ENCODE results near the gene HLCS.

- TF ChIP-seq KLF17 (tag by site-specific recombination; IDR thresholded peaks at IDR 0.05) (no peak), TCF7L2 (IDR thresholded peaks at IDR 0.05; ENCODE audit: borderline replicate concordance, low read depth, low read length) (no peak), ZBTB1 (tag by site-specific recombination; IDR thresholded peaks at IDR 0.05) (no peak), ZNF23 (tag by site-specific recombination; IDR thresholded peaks at IDR 0.05; ENCODE audit: borderline replicate concordance) (no peak), ZNF639 (tag by site-specific recombination; IDR thresholded peaks at IDR 0.05) (no peak), ZNF610 (tag by site-specific recombination; IDR thresholded peaks at IDR 0.05; ENCODE audit: borderline replicate concordance) (no peak)
- TF ChIP-seq, protein P1, sequence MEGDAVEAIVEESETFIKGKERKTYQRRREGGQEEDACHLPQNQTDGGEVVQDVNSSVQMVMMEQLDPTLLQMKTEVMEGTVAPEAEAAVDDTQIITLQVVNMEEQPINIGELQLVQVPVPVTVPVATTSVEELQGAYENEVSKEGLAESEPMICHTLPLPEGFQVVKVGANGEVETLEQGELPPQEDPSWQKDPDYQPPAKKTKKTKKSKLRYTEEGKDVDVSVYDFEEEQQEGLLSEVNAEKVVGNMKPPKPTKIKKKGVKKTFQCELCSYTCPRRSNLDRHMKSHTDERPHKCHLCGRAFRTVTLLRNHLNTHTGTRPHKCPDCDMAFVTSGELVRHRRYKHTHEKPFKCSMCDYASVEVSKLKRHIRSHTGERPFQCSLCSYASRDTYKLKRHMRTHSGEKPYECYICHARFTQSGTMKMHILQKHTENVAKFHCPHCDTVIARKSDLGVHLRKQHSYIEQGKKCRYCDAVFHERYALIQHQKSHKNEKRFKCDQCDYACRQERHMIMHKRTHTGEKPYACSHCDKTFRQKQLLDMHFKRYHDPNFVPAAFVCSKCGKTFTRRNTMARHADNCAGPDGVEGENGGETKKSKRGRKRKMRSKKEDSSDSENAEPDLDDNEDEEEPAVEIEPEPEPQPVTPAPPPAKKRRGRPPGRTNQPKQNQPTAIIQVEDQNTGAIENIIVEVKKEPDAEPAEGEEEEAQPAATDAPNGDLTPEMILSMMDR (tag by site-specific recombination; IDR thresholded peaks at IDR 0.05) = no peak
- TF ChIP-seq, protein P2, sequence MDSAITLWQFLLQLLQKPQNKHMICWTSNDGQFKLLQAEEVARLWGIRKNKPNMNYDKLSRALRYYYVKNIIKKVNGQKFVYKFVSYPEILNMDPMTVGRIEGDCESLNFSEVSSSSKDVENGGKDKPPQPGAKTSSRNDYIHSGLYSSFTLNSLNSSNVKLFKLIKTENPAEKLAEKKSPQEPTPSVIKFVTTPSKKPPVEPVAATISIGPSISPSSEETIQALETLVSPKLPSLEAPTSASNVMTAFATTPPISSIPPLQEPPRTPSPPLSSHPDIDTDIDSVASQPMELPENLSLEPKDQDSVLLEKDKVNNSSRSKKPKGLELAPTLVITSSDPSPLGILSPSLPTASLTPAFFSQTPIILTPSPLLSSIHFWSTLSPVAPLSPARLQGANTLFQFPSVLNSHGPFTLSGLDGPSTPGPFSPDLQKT (IDR thresholded peaks at IDR 0.05; ENCODE audit: borderline replicate concordance, low read depth, low read length) = no peak
- TF ChIP-seq, protein P3, sequence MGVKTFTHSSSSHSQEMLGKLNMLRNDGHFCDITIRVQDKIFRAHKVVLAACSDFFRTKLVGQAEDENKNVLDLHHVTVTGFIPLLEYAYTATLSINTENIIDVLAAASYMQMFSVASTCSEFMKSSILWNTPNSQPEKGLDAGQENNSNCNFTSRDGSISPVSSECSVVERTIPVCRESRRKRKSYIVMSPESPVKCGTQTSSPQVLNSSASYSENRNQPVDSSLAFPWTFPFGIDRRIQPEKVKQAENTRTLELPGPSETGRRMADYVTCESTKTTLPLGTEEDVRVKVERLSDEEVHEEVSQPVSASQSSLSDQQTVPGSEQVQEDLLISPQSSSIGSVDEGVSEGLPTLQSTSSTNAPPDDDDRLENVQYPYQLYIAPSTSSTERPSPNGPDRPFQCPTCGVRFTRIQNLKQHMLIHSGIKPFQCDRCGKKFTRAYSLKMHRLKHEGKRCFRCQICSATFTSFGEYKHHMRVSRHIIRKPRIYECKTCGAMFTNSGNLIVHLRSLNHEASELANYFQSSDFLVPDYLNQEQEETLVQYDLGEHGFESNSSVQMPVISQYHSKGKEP (tag by site-specific recombination; IDR thresholded peaks at IDR 0.05) = no peak
- TF ChIP-seq, protein P4, sequence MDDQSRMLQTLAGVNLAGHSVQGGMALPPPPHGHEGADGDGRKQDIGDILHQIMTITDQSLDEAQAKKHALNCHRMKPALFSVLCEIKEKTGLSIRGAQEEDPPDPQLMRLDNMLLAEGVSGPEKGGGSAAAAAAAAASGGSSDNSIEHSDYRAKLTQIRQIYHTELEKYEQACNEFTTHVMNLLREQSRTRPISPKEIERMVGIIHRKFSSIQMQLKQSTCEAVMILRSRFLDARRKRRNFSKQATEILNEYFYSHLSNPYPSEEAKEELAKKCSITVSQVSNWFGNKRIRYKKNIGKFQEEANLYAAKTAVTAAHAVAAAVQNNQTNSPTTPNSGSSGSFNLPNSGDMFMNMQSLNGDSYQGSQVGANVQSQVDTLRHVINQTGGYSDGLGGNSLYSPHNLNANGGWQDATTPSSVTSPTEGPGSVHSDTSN (CRISPR knock-in tag; IDR thresholded peaks at IDR 0.05) = no peak
These were observed 255.8 kb downstream of the HLCS start for GRCh38 chr21:36710729-36711048.
